ENCODE results near the gene DHDH.
"Not testable (repeated sequence)": the region's sequence is repeated elsewhere in the genome, so short reads cannot be mapped to it uniquely, and the experiment has no call there.

DHDH gene

DNA sequence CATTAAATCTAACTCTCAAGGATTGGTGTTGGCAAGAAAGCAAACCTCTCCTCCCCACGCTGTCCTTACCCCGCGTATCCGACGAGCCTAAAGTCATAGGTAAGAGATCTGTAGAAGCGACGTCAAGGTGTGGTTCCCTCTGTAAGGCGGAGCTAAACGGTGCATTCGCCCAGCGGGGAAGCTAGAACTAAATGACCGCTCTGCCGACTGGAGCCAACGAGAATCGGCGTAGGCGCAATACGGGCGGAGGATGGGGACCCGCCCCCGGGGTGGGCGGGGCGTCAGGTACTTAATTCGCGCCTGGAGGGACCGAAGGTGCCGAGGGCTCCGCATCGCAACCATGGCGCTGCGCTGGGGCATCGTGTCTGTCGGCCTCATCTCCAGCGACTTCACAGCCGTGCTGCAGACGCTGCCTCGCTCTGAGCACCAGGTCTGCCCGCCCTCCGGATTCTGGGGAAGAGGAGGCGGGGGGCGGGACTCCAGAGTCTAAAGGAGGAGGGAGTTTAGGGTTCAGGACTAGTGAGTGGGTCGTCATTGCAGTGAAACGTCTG is at the start of gene DHDH:
DHDH (plus strand) TSS at position 318 of the 551 bp plus-strand sequence; CDS start at position 341, 23 bp downstream.
- DNase-seq = peak; percentile 11 to 79

DNA sequence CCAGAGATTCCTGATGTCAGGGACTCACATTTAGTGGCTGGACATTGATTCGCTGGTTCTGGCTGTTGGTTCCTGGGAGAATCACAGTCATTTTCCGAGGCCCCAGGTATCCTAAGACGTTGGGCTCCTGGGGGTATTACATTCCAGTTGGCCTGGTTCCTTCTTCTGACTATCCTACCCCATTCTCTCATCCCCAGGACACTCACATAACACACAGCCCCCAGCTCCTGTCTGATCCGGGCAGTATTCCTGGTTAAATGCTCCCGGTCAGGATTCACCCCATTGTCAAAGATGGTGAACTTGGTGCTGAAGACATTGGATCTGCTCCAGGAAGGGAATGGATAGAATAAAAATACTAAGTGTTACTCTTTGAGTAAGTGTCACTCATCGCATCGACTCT is 49.8 kb upstream of the DHDH start:
- no peak for DNase-seq

DNA sequence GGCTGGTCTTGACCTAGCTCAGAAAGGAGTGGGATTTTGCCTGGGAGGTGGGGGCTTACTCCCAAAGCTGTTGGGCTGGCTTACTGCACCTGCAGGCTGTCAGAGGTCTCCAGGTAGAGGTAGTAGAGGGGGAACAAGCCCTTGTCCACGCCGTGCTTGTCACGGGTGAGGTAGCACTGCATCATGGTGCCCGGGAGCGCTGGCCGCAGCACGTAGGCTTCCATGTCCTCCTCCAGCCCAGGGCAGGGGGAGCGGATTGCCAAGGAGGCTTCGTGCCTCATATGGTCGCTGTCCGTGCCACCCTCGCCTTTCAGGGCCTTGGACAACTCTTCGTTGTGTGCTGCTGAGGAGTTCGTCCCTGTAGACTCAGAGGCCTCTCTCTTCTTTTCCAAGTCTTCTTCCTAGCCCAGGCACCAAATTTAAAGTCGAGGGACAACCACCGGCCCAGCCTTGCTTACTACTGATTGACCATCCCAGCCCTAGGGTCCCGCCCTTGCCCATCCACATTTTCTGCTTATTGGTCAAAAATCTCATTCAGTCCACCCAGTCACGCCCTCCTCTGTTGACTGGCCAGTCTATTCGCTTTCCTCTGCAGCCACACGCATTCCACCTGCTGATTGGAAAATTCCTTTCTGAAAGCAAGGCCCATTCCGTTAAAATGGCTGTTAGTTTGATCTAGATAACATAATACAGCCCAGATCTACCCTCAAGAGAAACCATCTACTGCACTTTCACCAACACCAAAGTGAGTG is 45.5 kb upstream of the DHDH start:
- DNase-seq = no peak

DNA sequence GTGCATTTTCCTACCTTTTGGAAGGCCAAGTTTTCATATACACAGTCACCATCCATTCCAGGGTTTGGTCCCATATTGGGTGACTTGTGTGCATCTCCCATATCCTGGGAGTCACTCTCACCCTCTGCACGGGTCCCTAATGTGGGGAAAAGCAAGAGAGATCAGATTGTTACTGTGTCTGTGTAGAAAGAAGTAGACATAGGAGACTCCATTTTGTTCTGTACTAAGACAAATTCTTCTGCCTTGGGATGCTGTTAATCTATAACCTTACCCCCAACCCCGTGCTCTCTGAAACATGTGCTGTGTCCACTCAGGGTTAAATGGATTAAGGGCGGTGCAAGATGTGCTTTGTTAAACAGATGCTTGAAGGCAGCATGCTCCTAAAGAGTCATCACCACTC is 44.0 kb upstream of the DHDH start:
- not testable (repeated sequence) for DNase-seq

DNA sequence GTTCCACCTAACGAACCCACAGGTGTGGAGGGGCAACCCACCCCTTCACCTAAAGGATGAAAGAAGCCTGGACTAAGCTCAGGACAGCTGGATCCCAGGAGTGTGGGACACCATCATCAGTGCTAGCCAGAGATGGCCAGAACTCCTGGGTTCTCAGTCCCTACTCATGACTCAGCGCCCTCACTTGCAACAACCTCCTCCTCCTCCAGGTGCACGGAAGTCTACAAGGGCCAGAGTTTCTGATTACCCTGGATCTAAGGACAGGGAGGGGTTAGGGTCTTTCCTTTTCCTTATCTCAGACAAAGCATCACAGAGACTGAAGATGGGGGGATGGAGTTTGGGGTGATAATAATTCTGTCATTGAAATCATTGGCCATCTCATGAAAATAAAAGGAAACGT is 42.9 kb upstream of the DHDH start:
- DNase-seq = no peak

DNA sequence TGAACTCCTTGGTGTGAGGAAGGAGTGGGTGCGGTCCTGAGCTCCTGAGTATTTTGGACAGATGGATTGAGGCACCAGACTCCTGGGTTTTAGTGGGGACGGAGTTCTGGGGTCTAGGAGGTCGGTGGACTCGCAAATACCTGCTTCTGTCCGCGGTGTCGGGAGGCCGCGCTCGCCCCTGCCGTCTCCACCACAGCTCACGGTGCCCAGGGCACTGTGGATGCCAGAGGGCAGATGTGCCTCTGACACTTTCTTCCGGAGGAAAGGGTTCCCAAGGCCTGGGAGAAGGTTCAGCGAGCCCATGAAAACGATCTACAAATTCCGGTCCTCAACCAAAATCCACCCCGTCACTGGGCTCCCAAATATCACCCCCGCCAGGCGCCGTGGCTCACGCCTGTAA is 38.3 kb upstream of the DHDH start:
- DNase-seq = no peak

DNA sequence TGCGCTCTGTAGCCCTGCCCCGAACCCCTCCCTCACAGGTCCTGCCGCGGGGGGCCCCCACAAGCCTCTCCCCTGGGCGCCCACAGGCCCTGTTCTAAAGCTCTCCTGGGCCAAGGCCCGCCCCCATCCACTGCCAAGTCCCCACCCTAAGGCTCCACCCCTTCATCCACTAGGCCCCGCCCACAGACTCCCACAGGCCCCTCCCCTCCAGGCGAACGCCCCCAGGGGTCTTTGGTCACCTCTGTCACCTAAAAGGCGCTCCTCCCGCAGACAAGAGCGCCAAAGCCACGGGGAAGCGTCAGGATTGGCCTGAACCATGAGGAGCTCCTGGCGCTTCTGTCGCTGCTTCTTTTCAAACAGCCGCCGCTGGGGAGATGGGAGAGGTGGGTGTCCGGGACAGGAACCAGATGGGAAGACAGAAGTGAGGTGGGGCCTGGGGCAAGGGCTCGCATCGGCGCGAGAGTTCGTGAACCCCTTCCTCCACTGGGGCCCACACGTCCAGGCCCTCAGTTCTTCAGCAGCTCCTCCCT is 37.2 kb upstream of the DHDH start:
- no peak for DNase-seq

DNA sequence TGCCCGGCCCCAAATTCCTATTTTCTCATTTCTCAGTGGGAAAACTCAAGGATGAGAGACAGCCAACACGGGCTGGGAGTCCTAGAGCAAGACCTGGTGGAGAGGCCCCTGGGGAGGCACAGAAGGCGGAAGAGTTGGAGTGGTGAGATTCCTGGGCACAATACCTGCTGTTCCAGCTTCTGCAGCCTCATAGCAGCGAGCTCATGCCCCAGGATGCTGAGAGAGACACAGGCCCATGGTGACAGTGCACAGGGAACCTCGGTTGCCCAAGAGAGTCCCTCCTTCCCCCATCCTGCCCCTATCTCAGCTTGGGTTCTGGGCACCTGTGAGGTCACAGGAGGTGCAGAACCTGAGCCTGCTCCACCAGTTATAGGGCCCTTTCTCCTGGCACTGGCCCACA is 36.3 kb upstream of the DHDH start:
- DNase-seq = no peak

DNA sequence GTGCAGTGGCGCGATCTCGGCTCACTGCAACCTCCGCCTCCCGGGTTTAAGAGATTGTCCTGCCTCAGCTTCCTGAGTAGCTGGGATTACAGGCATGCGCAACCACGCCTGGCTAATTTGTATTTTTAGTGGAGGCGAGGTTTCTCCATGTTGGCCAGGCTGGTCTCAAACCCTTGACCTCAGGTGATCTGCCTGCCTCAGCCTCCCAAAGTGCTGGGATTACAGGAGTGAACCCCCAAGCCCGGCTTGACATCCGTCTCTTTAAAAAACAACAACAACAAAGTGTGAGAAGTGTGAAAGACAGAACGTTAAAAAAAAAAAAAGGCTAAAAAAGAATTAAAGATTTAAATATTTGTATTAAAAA is 34.1 kb upstream of the DHDH start:
- not testable (repeated sequence) for DNase-seq

DNA sequence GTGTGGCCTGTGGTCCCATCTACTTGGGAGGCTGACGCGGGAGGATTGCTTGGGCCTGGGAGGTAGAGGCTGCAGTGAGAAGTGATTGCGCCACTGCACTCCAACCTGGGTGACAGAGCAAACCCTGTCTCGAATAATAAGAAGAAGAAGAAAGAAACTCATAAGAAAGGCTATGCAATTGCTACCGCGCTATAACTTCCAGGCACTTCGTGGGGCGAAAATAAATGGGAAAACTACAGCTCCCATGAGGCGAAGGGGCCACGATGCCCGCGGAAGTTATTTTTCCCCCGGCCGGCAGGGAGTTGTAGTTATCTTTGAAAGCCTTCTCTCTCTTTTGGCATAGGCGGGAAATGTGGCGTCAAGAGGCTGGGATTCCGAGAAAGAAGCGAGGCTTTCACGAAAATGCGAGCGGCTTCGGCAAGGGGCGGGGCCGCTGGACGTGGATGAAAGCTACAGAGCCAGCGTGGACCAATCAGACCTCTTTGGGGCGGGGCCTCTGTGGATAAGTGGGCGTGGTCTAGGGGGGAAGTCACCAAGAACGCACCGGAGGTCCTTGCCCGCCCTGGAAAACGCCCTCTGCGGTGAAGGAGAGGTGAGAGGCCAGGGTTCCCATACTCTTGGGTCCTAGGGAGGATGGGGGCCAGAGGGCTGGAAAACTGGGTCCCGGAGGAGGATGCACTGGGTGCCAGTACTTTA is 33.6 kb upstream of the DHDH start, which contains the start of gene NUCB1:
NUCB1 (plus strand) TSS at position 532 of the 696 bp plus-strand sequence. CDS start 485 bp downstream, outside the sequence.
- peak; percentile 98 to 100 for DNase-seq

DNA sequence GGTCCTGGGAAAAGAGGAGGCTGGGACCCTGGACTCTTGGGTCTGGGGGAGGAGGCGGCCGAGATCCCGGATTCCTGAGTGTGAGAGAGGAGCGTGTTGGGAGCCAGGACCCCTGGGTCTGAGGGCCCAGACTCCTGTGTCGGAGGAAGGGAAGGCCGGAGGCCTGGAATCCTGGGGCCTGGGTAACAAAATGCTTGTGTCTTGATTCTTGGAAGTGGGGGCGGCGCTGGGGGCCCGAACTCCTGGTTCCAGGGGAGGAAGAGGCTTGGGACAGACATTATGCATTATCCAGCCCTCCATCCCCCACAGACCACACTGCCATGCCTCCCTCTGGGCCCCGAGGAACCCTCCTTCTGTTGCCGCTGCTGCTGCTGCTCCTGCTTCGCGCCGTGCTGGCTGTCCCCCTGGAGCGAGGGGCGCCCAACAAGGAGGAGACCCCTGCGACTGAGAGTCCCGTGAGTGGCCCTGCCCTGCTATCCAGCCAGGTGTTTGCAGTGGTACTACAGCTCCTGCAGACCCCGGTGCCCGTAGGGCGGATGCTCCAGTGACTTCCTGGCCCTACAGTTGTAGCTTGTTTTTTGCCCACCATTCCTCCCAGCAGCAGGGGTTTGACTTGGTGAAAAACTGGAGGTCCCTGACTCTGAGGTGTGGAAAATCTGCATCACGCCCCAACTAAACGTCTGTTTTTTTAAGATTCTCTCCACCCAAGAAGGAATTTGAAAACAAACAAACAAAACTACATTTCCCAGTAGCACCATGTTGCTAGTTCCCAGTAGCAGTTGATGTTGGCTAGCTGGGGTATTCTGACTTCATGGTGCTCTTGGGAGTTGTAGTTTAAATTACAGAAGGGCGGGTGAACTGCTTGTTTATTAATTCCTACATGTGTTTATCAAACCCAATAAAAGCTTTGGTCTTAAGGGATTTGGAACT is 32.8 kb upstream of the DHDH start:
- DNase-seq = peak in 1 of 2 experiments; percentile 20

DNA sequence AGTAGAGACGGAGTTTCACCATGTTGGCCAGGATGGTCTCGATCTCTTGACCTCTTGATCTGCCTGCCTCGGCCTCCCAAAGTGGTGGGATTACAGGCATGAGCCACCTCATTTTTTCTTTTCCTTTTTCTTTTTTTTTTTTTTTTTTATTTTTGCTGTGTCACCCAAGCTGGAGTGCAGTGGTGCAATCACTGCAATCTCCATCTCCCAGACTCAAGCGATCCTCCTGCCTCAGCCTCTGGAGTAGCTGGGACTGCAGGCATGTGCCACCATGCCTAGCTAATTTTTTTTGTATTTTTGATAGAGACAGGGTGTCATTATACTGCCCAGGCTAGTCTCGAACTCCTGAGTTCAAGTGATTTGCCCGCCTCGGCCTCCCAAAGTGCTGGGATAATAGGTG is 31.2 kb upstream of the DHDH start:
- not testable (repeated sequence) for DNase-seq

DNA sequence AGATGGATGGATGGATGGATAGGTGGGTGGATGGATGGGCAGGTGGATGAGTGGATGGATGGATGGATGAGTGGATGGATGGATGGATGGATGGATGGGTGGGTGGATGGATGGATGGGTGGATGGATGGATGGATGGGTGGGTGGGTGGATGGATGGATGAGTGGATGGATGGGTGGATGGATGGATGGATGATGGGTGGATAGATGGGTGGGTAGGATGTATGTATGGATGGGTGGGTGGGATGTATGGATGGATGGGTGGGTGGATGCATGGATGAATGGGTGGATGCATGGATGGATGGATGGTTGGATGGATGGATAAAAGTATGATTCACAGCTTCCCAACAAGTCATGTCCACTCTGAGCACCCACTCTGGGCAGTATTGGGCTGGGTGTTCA is 29.7 kb upstream of the DHDH start:
- not testable (repeated sequence) for DNase-seq

DNA sequence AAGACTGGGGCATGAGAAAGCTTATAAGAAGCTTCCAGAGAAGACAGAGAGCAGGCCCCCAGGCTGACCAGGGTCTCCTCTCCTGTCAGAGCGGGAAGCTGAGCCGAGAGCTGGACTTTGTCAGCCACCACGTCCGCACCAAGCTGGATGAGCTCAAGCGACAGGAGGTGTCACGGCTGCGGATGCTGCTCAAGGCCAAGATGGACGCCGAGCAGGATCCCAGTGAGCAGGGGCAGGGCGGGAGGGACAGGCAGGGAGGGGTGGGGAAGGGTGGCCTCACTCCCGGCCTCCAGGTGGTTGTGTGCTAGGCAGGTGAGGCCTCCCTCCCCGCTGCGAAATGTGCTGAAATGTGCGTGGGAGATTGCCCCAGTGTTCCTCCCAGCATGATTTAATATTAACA is 27.8 kb upstream of the DHDH start:
- DNase-seq = no peak

DNA sequence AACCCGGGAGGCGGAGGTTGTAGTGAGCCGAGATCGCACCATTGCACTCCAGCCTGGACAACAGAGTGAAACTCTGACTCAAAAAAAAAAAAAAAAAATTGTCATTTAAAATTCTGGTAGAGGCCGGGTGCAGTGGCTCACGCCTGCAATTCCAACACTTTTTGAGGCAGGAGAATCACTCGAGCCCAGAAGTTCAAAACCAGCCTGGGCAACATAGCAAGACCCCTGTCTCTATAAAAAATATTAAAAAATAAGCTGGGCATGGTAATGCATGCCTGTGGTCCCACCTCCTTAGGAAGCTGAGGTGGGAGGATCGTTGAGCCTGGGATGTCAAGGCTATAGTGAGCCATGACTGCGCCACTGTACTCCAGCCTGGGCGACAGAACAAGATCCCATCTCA is 27.2 kb upstream of the DHDH start:
- no peak for DNase-seq

DNA sequence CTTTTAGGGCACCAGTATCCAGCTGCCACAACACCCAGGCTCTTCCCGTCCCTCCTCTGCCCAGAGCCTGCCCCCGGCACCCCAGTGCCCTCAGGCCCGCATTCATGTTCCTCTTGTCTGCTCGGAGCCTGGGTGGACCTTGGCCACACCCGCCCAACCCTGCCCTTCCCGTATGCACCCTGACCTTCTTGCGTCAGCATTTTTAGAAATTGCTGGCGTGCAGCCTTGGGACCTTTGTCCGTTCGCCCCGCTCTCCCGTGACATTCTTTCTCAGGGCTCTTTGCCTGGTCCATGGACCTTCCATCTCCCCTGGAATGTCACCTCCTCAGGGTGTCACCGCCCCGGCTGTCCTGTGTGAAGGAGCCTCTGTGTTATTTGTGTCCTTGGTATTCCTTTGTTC is 25.8 kb upstream of the DHDH start:
- no peak for DNase-seq

DNA sequence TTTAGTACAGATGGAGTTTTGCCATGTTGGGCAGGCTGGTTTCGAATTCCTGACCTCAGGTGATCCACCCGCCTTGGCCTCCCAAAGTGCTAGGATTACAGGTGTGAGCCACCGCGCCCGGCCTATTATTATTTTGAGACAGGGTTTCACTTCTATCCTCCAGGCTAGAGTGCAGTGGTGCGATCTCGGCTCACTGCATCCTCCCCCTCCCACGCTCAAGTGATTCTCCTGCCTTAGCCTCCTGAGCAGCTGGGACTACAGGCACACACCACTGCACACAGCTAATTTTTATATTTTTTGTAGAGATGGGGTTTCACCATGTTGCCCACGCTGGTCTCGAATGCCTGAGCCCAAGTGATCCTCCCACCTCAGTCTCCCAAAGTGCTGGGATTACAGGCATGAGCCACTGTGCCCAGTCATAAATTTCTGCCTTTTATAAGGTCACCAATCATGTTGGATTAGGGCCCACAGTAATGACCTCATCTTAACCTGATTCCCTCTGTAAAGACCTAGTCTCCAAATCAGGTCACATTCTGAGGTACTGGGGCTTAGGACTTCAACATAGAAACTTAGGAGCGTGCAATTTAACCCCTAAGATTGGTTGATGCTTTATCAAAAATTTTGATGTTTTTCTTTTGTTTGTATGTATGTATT is 23.9 kb upstream of the DHDH start:
- DNase-seq = not testable (repeated sequence)

DNA sequence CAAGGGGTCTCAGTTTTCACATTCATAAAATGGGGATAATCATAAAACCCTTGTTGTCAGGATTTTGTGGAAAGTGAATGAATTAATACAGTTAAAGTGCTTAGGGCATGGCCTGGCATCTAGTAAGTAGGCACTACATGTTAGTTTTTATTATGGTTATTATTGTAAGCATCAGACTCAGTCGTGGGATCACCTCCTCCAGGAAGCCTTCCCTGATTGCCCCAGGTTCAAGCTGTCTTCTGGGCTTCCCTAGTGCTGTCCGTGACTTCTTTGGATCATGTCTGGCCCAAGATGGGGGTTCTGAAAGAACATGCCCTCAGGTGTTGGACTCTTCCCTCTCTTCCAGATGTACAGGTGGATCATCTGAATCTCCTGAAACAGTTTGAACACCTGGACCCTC is 22.7 kb upstream of the DHDH start:
- no peak for DNase-seq

DNA sequence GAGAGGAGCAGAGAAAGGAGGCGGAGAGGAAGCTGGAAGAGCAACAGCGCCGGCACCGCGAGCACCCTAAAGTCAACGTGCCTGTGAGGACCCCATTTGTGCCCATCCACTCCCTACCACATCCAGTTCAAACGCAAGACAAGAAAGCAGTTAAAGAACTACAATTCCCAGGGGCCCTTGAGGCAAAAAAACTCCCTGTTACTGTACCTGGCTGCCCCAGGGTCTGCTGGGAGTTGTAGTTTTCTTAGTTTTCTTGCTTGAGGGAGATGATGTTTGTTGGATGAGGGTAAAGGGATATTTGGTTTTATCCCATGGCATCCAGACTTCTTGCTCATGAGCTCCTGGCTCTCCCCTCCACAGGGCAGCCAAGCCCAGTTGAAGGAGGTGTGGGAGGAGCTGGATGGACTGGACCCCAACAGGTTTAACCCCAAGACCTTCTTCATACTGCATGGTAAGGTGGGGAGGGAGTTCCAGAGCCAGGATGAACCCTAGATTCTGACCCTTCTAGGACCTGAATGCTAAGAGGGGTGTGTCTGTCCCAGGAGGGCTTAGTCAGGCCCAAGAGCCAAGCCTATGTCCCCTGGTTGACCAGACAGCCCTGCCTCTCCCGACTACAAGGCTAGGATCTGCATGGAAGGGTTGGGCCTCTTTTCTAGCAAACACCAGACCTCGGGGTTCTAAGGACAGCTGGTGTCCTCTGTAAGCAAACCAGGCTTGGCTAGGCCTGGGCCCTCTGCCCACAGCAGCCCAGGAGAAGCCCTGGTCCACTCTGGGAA is 20.2 kb upstream of the DHDH start:
- no peak for DNase-seq

DNA sequence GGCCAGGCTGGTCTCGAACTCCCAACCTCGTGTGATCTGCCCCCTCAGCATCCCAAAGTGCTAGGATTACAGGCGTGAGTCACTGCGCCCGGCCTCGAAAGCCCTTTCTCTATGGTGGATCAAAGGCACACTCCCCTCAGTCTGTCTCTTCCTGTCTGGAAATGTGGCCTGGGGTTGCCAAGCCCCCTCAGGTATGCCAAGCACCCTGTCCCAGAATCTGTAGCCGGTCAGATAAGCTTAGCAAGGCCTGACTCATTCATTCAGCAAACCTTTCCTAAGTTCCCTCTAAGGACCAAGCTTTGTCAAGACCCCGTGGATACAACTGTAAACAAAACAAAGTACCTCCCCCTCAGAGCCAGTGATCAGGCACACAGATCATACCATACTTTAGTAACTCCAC is 19.3 kb upstream of the DHDH start:
- no peak for DNase-seq

DNA sequence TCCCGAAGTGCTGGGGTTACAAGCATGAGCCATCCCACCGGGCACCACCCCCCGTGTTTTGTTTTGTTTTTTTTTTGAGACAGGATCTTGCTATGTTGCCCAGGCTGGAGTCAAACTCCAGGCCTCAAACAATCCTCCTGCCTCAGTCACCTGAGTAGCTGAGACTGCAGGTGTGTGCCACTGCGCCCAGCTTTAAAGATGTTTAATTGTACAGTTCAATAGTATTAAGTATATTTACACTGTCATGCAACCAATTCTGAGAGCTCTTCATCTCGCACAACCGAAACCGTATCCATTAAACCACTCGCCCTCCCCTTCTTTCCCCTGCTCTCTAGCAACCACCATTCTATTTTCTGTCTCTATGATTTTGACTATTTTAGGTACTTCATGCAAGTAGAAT is 17.7 kb upstream of the DHDH start:
- DNase-seq = no peak
